Hematopoietic multipotent progenitor cell treated with erythropoietin and hydrocortisone succinate and interleukin-3 and kit ligand, for 4 days (in vitro differentiated cells): Measurements from ENCODE around the gene FCRLA.

Experiments
- DNase-seq: peaks from one replicate; pipeline ENCODE4 v3.0.0-alpha.2; 2015

Gene FCRLA

DNA sequence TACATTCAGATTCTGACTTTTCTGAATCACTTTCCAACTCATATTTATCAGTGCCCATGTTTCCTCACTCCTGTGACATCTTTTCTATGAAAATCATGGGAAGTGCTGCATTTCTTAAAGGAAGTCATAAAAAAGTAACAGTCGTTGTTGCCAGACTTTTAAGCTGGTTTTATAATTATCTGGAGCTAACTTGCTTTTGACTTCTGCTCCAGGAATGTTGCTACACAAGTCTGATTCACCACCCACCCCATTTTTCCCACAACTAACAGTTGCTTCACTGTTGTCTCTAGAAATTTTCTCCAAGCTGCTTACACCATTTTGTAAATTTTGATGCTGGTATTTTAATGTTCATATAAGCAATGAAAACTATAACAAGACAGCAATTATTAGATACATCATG is 26.5 kb downstream of the FCRLA start:
- no peak for DNase-seq

GRCh38 chr1:161735837-161736236 is 28.8 kb downstream of the FCRLA start:
- no peak for DNase-seq

DNA sequence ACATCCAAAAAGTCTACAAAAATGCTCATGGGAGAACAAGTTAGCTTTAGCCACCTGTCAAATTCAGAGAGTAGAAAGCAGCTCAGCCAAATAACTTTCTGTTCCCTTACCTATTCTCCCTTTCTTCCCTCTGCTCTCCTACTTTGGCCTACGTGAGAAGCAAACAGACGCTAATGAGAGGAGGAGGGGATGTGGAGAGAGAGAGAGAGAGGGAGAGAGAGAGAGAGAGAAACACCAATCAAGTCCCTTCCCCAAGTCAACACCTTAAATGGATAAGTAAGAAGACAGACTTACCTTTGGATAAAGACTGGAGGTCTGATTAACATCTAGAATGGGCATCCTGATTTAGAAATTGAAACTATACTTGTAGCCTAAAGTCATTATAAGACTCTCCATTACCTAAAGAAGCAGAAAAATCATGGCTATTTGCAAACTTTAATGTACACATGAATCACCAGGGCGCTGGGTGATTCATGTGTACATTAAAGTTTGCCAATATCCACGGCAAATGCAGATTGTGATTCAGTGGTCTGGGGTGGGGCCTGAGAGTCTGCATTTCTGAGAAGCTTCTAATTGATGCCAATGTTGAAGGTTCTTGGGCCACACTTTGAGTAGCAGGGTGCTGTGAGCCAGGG is 29.4 kb downstream of the FCRLA start:
- DNase-seq, result no peak

- no peak for DNase-seq
Observed at GRCh38 chr1:161737625-161738024, 30.6 kb downstream of the FCRLA start.

- peak; percentile 95 for DNase-seq
Observed at GRCh38 chr1:161738627-161739287, 31.7 kb downstream of the FCRLA start.

DNA sequence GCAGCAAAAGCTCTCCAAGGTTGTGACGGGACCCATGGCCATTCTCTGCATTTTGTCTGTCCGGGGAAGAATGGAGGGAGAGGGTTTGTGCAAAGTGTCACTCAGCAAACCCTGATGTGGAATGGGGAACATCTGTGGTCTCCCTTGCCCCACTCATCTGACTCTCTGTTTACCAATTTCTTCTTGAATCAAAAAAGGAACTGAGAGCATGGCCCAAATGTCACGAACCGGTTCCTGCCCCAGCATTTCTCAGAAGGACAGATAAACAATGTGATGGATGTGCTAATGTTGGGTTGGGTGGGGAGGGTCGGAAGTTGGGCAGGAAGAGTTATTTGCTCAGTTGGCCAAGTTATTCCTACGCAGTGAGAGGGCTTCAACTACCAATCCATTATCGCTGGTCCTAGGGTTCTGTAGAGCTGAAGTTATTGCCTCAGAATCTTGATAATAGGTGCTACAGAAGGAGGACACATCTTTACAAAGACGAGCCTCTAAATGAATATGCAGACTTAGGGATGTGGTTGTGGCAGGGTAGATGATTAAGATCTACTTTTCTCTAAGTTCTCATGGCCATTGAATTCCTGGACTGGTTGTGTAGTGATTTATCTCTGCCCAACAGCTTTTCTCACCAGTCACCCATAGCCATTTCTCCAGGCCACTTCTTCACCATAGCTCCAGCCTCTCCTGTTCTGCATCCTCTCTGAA is 33.0 kb downstream of the FCRLA start:
- DNase-seq, result no peak

DNA sequence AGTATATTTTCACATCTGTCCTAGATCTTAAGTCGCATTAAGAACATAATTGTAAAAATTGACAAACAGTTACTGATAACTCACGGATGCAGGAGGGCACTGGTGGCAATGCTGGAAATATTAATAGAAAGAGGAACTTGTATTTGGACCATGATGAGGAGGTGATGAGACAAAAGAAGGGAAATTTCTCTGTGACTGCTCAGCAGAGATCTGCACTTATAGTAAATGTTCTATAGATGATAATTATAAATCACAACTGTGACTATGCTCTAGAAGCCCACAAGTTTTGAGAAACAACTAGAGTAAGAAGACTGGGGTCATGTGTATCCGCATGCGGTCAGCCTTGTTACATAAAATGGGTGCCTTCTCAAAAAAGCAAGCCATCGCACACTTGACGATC is 33.9 kb downstream of the FCRLA start:
- DNase-seq, result peak; percentile 47

GRCh38 chr1:161743231-161743630 is 36.2 kb downstream of the FCRLA start:
- no peak for DNase-seq

GRCh38 chr1:161747801-161748200 is 40.8 kb downstream of the FCRLA start:
- DNase-seq, result peak; percentile 41

DNA sequence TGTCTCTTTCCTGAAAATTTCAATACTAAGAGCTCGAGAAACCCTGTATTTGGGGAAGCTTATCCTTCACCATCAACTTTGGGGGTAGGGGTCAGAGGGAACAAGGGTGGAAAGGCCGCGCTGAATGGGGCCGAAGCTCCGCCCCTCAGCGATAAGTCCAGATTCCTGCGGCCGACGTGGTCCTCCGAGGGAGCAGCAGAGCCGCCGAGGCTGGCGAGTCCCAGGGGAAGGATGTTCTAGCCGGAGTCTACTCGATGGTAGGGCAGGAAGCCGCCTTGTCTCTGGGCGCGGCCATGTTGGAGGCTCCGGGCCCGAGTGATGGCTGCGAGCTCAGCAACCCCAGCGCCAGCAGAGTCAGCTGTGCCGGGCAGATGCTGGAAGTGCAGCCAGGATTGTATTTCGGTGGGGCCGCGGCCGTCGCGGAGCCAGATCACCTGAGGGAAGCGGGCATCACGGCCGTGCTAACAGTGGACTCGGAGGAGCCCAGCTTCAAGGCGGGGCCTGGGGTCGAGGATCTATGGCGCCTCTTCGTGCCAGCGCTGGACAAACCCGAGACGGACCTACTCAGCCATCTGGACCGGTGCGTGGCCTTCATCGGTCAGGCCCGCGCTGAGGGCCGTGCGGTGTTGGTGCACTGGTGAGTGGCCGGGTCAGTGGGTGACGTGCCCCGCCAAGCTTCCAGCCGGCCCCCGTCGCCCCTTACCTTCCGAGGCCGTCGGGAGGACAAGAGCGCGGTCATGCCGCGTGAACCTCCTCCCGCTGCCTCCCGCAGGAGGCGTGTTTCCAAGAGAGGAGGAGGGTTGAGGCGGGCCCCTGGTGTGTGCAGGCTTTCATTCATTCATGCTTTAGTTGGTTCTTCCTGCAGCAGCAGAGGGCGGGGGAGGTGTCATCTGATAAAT is 42.7 kb downstream of the FCRLA start, which contains the start of gene DUSP12:
Gene DUSP12 (plus strand): TSS at position 278 of the 899 bp plus-strand sequence. CDS start 16 bp downstream, at position 294.
- DNase-seq, result peak; percentile 98

- DNase-seq, result peak; percentile 63
Observed at GRCh38 chr1:161763522-161764098, 56.6 kb downstream of the FCRLA start.
